Measurements from ENCODE around the gene RNF121.

Gene RNF121

GRCh38 chr11:72006309-72007088 lies 77.7 kb downstream of the RNF121 start:
- DNase-seq (ENCODE audit: low spot score), result no peak

GRCh38 chr11:72007089-72007476 lies 78.2 kb downstream of the RNF121 start:
- DNase-seq (ENCODE audit: low spot score), result no peak

- DNase-seq (ENCODE audit: low spot score), result no peak
Measured at GRCh38 chr11:72007587-72007986, 78.7 kb downstream of the RNF121 start.

- no peak for DNase-seq (ENCODE audit: low spot score)
Measured at GRCh38 chr11:72008728-72009127, 79.9 kb downstream of the RNF121 start.

- no peak for DNase-seq (ENCODE audit: low spot score)
Measured at GRCh38 chr11:72009156-72009555, 80.3 kb downstream of the RNF121 start.

- no peak for DNase-seq (ENCODE audit: low spot score)
Measured at GRCh38 chr11:72010529-72011233, 81.8 kb downstream of the RNF121 start.

GRCh38 chr11:72012091-72012630 lies 83.3 kb downstream of the RNF121 start:
- DNase-seq (ENCODE audit: low spot score), result no peak

- peak; percentile 97 for DNase-seq (ENCODE audit: low spot score)
Measured at GRCh38 chr11:72012897-72013721, 84.3 kb downstream of the RNF121 start.

- peak; percentile 34 for DNase-seq (ENCODE audit: low spot score)
Measured at GRCh38 chr11:72013765-72014711, 85.2 kb downstream of the RNF121 start.

GRCh38 chr11:72014761-72015320 lies 86.0 kb downstream of the RNF121 start:
- no peak for DNase-seq (ENCODE audit: low spot score)

GRCh38 chr11:72015511-72016061 lies 86.7 kb downstream of the RNF121 start:
- no peak for DNase-seq (ENCODE audit: low spot score)

- no peak for DNase-seq (ENCODE audit: low spot score)
Measured at GRCh38 chr11:72018171-72018570, 89.3 kb downstream of the RNF121 start.

GRCh38 chr11:72023335-72023734 lies 94.5 kb downstream of the RNF121 start:
- no peak for DNase-seq (ENCODE audit: low spot score)

GRCh38 chr11:72024069-72024754 lies 95.4 kb downstream of the RNF121 start:
- no peak for DNase-seq (ENCODE audit: low spot score)

GRCh38 chr11:72026090-72026489 lies 97.2 kb downstream of the RNF121 start:
- no peak for DNase-seq (ENCODE audit: low spot score)

- DNase-seq (ENCODE audit: low spot score), result no peak
Measured at GRCh38 chr11:72030472-72031045, 101.7 kb downstream of the RNF121 start.

GRCh38 chr11:72036687-72037086 lies 107.8 kb downstream of the RNF121 start:
- DNase-seq (ENCODE audit: low spot score), result no peak

- DNase-seq (ENCODE audit: low spot score), result no peak
Measured at GRCh38 chr11:72037554-72038311, 108.9 kb downstream of the RNF121 start.

GRCh38 chr11:72038491-72038890 lies 109.6 kb downstream of the RNF121 start:
- peak; percentile 90 for DNase-seq (ENCODE audit: low spot score)
